NCI-H2029 treated with DMSO at 0.1 percent for 48 hours (cell line): ENCODE measurements around the gene ARID4A.
"Not testable (repeated sequence)": the region's sequence is repeated elsewhere in the genome, so short reads cannot be mapped to it uniquely, and the experiment has no call there.

Experiments
- DNase-seq: peaks from one replicate; lab custom pipeline; 2025; lab: John Stamatoyannopoulos, UW

ARID4A gene

GRCh38 chr14:58294201-58294600 is 4.2 kb upstream of the ARID4A start:
- DNase-seq: no peak

GRCh38 chr14:58296726-58297125 is 1.6 kb upstream of the ARID4A start:
- no peak for DNase-seq

GRCh38 chr14:58297412-58297761 is 968 bp upstream of the ARID4A start:
- DNase-seq: no peak

- peak; percentile 99 for DNase-seq
Measured at GRCh38 chr14:58297762-58298476, 436 bp upstream of the ARID4A start.

DNA sequence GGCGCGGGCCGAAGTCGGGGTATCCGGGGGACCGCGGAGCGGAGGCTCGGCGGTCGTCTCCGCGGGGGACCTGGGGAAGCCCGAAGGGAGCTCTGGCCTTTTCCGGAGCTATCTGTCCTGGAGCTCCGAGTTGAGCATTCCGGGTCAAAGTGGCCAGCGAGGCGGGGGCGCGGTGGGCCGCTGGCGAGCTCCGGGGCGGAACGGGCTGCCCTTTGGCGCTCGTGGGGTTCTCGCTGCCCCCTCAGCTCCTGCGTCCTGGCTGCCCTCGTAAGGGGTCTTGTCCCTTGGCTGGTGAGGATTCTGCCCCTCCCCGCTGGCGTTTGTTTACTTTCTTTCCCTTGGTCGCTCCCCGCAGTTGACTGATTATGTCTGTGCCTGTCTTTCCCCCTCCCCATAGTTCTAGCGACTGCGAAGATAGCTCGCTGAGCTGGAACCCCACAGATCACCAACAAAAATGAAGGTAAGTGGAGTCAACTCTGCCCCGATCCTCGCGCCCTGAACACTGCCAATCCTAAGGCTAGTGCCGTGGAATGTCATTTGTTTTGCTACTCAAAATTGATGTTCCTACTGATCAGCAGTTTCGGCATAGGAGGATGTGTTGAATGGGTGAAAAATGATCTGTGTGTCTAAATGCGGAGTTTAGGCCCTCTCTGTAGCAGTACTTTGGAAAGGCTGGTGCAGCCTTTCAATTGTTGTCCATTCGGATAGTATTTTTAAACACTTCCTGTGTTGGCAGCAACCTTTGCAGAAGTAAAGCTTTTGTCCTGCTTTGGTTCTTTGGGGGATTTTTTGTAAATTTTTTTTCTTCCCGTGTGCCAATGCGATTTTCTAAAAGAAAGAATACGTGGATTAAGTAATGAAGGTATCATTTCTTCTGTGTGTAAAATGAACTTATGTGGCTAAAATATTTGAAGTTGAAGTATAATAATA is 1.3 kb downstream of the ARID4A start:
- no peak for DNase-seq

- DNase-seq: no peak
Measured at GRCh38 chr14:58301416-58301815, 3.1 kb downstream of the ARID4A start.

DNA sequence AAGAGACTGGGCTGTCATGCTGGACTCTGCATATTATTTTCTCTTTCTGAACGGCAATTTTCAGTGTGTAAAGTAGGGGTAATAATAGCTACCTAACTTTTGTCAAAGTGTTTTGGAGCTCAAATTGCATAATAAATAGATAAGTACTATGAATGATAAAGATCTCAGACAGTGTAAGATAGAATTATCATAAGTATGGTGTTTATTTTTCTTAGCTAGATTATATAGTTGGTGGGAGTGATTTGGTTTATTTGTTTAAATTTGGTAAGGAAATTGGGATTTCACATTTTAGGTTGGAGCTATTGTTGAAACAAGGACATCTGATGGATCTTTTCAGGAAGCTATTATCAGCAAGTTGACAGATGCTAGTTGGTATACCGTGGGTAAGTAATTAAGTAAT is 7.4 kb downstream of the ARID4A start:
- DNase-seq: no peak

- no peak for DNase-seq
Measured at GRCh38 chr14:58307597-58308316, 9.4 kb downstream of the ARID4A start.

- no peak for DNase-seq
Measured at GRCh38 chr14:58309086-58309485, 10.7 kb downstream of the ARID4A start.

DNA sequence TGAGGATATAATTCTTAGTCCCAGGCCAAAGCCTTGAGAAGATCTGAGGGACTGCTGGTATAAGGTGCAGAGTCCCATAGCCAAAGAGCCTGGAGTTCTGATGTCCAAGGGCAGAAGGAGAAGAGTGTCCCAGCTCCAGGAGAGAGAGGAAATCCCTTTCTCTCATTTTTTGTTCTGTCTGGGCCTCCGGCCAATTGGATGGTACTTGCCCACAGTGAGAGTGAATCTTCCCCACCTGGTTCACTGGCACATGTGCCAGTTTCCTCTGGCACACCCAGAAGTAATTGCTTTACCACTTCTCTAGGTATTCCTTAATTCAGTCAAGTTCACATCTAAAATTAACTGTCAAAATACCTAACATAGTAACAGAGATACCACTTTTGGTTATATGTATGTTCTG is 15.3 kb downstream of the ARID4A start:
- no peak for DNase-seq

DNA sequence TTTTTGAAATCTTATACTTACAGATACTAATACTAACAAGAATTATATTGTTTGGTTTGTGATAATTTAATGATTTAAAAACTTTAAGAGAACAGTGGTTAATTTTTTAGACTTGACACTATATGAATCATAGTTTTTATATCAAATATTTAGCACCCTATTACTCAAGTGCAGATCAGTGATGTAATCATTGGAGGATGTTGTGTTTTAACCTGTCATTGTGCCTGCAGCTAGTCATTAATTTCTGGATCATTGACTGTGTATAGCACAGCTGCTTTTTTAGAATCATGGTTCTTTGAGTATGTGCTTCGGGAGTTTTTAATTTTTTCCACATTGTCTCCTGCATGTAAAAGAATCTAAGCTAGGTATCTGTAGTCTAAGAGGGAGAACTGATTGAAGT is 17.3 kb downstream of the ARID4A start:
- DNase-seq: no peak

GRCh38 chr14:58327019-58327418 is 28.7 kb downstream of the ARID4A start:
- DNase-seq: no peak

DNA sequence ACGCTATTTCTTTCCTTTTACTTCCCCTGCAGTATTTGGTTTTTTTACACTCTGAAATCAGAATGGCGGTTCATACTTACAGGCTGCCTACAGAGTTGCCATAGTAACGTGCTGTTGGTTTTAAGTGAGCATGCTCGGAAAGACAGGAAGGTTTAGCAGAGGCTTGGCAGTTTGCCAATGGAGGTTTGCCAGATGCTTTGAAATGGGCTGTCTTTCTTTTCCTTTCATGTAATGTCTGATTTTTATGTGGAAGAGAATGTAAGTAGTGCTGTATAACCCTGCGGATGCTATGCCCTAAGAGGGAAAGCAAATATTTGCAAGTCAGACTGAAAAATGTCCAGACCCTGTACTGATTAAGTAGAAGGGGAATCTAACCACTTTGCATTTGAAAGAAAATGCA is 32.8 kb downstream of the ARID4A start:
- DNase-seq: peak; percentile 100

- DNase-seq: no peak
Measured at GRCh38 chr14:58332561-58332960, 34.2 kb downstream of the ARID4A start.

- DNase-seq: not testable (repeated sequence)
Measured at GRCh38 chr14:58339666-58340065, 41.3 kb downstream of the ARID4A start.

- DNase-seq: no peak
Measured at GRCh38 chr14:58341152-58341748, 42.9 kb downstream of the ARID4A start.

- not testable (repeated sequence) for DNase-seq
Measured at GRCh38 chr14:58343535-58343934, 45.2 kb downstream of the ARID4A start.

GRCh38 chr14:58353516-58354299 is 55.4 kb downstream of the ARID4A start:
- peak; percentile 36 for DNase-seq

DNA sequence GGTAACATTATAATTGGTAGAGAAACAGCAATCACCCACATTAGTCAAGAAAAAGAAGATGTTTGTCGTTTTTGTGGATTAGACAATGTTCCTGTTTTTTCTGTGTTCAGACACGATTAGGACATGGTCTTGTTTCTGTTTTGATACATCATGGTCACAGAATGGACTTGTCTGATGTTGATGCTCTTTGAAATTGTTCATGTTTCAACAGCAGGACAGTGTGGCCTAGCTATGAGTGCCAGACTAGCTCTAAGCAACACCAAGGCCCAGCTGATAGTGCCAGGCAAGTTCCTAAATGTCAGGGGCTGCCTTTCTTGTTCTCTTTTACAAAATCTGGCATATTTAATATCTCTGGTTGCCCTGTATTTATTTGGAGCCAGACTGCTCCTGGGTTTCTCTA is 56.5 kb downstream of the ARID4A start:
- no peak for DNase-seq

DNA sequence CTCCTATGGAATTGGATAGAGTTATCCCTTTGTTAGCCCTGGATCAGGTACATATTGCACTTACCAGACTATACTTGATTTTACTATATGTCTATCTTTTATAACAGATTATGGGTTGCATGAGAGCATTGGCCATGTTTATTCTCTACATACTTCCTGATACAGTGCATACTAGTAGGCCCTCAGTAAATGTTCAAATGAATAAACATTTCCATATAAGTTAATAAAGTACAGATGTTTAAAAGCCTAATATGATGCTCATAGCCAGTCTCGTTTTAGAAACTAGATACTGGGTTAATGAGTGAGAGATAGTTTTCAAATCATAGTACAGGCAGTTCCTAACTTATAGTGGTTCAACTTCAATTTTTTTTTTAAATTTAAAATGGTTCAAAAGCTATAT is 57.9 kb downstream of the ARID4A start:
- DNase-seq: no peak

DNA sequence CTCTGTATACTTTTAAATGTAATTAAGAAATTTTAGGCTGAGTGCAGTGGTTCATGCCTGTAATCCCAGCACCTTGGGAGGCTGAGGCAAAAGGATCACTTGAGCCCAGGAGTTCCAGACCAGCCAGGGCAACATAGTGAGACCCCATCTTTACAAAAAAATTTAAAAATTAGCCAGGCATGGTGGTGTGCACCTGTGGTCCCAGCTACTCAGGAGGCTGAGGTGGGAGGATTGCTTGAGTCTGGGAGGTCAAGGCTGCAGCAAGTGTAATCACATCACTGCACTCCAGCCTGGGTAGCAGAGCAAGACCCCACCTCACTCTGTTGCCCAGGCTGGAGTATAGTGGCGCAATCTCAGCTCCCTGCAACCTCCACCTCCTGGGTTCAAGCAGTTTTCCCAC is 63.9 kb downstream of the ARID4A start:
- DNase-seq: not testable (repeated sequence)
